Measurements from ENCODE around the gene CDHR3.

DNA sequence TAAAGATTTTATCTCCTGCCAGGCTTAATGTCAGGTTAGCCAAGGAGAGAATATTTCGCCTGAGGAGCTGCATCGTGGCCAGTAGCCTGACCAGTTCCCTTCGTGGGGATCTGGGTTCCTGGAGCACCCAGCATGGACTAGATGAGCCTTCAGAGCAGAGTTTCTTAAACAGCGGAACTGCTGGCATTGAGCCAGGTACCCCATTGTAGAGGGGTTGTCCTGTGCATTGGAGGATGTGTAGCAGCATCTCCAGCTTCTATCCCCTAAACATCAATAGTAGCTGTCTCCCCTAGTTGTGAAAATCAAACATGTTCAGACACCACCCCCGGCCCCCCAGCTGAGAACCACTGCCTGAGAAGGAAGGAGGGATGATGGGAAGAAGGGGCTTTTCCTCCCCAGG is 36.2 kb downstream of the CDHR3 start:
- TF ChIP-seq, protein P1, sequence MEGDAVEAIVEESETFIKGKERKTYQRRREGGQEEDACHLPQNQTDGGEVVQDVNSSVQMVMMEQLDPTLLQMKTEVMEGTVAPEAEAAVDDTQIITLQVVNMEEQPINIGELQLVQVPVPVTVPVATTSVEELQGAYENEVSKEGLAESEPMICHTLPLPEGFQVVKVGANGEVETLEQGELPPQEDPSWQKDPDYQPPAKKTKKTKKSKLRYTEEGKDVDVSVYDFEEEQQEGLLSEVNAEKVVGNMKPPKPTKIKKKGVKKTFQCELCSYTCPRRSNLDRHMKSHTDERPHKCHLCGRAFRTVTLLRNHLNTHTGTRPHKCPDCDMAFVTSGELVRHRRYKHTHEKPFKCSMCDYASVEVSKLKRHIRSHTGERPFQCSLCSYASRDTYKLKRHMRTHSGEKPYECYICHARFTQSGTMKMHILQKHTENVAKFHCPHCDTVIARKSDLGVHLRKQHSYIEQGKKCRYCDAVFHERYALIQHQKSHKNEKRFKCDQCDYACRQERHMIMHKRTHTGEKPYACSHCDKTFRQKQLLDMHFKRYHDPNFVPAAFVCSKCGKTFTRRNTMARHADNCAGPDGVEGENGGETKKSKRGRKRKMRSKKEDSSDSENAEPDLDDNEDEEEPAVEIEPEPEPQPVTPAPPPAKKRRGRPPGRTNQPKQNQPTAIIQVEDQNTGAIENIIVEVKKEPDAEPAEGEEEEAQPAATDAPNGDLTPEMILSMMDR (conservative IDR thresholded peaks at IDR 0.05; ENCODE audit: low read length): no peak
- no peak for TF ChIP-seq EZH2phosphoT487 (IDR thresholded peaks at IDR 0.05; ENCODE audit: borderline replicate concordance, low read depth, low read length)

Measured in OCI-LY7 (cell line).